ENCODE measurements around the gene KRTAP4-16.
"Not testable (repeated sequence)": the region's sequence is repeated elsewhere in the genome, so short reads cannot be mapped to it uniquely, and the experiment has no call there.

The KRTAP4-16 gene

DNA sequence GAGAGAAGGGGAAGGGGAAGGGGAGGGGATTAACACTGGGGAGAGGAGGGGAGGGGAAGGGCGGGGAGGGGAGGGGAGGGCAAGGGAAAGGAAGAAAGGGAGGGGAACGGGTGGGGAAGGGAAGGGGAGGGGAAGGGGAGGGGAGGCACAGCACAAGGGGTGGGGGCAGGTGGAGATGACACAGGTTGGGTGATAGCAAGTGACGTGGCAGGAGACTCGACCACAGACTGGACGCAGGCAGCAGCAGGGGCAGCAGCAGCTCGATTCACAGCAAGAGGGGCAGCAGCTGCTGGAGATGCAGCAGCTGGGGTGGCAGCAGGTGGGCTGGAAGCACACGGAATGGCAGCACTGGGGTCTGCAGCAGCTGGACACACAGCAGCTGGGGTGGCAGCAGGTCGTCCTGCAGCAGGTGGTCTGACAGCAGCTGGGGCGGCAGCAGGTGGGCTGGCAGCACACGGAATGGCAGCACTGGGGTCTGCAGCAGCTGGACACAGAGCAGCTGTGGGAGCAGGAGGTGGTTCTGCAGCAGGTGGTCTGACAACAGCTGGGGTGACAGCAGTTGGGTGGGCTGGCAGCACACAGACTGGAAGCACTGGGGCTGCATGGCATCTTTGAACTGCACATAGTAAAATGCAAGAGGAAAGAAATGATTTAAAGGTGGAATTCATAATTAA is at the start of gene KRTAP4-16:
Gene KRTAP4-16, minus strand, starts transcription at position 624 of the 674 bp plus-strand sequence. Its CDS starts 0 bp downstream, at position 624.
- no peak for DNase-seq (ENCODE audit: low read depth, low spot score)

DNA sequence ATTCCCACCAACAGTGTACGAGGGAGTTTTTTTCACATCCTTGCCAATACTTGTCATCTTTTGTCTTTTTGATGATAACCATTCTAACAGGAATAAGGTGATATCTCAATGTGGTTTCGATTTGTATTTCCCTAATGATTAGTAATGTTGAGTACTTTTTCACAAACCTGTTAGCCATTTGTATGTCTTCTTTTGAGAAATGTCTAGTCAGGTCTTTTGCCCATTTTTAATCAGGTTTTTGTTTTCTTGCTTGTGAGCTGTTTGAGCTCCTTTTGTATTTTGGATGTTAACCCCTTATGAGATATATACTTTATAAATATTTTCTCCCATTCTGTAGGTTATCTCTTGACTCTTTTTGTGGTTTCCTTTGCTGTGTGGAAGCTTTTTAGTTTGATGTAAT is 49.5 kb upstream of the KRTAP4-16 start:
- no peak for DNase-seq (ENCODE audit: low read depth, low spot score)

GRCh38 chr17:41150026-41150425 is 48.0 kb upstream of the KRTAP4-16 start:
- DNase-seq (ENCODE audit: low read depth, low spot score): no peak

DNA sequence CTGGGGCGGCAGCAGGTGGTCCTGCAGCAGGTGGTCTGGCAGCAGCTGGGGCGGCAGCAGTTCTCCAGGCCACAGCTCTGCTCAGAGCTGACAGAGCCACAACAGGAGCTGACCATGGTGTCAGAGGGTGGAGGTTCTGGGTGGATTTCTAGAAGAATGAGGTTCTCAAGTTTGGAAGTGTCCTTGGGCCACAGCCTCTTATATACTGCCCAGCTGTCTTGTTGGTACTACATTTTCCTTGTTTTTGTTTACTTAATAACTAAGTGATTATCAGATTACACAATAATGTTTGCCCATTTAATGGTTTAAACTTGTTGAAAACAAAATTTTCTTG is 47.6 kb upstream of the KRTAP4-16 start, which contains the start of gene KRTAP4-5:
Gene KRTAP4-5, minus strand, starts transcription at position 174 of the 334 bp plus-strand sequence. Its CDS starts 58 bp downstream, at position 116.
- no peak for DNase-seq (ENCODE audit: low read depth, low spot score)

DNA sequence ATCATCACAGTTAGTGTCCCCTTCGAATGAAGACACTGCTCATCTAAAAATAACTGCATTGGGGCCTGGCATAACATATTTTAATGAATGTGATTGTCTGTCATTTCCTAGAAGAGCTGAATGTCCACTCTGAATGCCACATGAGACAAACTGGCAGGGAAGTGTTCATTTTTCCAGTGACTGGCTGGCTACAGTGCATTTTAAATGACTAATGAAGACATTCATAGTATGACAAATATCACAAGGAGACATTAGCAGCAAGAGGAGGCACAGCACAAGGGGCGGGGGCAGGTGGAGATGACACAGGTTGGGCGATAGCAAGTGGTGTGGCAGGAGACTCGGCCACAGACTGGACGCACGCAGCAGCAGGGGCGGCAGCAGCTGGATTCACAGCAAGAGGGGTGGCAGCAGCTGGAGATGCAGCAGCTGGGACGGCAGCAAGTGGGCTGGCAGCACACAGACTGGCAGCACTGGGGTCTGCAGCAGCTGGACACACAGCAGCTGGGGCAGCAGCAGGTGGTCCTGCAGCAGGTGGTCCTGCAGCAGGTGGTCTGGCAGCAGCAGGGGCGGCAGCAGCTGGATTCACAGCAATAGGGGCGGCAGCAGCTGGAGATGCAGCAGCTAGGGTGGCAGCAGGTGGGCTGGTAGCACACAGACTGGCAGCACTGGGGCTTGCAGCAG is 47.1 kb upstream of the KRTAP4-16 start:
- not testable (repeated sequence) for DNase-seq (ENCODE audit: low read depth, low spot score)

- DNase-seq (ENCODE audit: low read depth, low spot score): no peak
These were observed 45.7 kb upstream of the KRTAP4-16 start for GRCh38 chr17:41147531-41148204.

DNA sequence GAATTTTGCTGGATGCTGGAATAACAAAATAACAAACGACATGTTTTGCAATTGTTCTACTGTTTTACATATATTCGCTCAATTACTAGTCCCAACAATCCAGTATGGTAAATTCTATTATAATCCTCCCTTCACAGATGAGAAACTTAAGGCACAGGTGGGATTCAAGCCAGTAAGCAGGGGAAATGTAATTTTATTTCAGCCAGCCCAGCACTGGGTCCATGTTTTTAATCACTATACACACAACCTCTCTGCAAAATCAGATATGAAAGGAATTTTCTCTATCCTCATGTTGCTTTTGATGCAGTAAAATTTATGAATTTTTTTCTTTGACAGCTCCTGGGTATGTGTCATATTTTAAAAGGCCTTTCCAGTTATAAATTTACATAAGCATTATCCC is 43.3 kb upstream of the KRTAP4-16 start:
- no peak for DNase-seq (ENCODE audit: low read depth, low spot score)

DNA sequence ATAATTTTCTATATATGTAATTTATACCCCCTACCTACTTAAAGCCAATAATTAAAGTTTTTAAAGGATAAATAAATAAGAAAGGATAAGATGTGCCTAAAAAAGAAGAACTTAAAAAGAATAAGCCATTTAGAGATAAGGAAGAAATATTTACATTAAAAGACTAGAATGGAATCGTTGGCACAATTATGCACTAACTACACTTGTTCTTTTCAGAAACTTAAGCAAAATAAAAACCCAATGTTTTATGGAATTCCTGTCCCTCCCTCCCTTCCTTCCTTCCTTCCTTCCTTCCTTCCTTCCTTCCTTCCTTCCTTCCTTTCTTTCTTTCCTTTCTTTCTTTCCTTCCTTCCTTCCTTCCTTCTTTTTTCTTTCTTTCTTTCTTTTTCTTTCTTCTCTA is 42.8 kb upstream of the KRTAP4-16 start:
- no peak for DNase-seq (ENCODE audit: low read depth, low spot score)

GRCh38 chr17:41141361-41141760 is 39.4 kb upstream of the KRTAP4-16 start:
- no peak for DNase-seq (ENCODE audit: low read depth, low spot score)

- DNase-seq (ENCODE audit: low read depth, low spot score): peak; percentile 44
These were observed 38.5 kb upstream of the KRTAP4-16 start, which contains the start of gene KRTAP4-6 for GRCh38 chr17:41140360-41141131. KRTAP4-6 (minus strand) TSS chr17:41140544; CDS start chr17:41140487, 57 bp downstream.

DNA sequence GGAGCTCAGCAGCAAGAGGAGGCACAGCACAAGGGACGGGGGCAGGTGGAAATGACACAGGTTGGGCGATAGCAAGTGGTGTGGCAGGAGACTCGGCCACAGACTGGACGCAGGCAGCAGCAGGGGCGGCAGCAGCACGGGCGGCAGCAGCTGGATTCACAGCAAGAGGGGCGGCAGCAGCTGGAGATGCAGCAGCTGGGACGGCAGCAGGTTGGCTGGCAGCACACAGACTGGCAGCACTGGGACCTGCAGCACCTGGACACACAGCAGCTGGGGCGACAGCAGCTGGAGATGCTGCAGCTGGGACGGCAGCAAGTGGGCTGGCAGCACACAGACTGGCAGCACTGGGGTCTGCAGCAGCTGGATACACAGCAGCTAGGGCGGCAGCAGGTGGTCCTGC is 37.9 kb upstream of the KRTAP4-16 start:
- not testable (repeated sequence) for DNase-seq (ENCODE audit: low read depth, low spot score)

DNA sequence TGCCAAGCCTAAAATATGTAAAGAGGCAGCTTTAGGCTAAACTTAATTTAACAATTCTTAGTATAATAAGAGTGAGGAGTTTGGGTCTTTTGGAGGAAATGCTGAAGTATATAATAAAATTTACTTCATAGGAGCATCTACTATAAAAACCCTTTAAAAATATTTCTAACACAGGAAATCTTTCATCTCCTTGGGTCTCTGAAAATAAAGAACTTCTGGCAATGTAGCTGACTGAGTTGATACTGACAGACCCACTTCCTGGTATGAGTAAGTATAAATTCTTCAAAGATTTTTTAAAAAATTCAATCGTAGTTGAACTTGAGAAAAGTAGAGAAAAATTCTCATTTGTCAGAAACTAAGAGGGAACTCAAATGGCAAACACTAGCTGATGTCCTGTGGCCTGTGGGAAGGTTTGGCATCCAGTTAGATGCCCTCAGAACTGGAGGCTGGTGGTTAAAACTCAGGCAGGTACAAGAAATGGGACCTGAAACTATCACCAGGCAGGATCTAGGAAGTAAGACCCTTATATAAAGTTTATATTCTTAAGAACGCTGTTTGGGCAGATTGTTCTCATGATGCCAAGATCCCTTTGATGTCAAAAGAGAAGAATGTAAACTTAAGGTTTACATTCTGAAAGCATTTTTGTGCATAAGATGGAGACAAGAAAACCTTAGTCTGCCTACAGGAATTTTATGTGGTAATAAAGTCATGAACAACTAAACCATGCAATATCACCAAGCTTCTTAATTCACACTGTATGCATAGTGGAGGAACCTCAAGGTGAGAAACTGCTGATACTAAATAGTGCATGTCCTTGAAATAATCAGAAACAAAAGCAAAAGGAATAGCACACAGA is 32.1 kb upstream of the KRTAP4-16 start:
- DNase-seq (ENCODE audit: low read depth, low spot score): no peak

GRCh38 chr17:41131979-41132378 is 30.0 kb upstream of the KRTAP4-16 start:
- DNase-seq (ENCODE audit: low read depth, low spot score): no peak

GRCh38 chr17:41127371-41127770 is 25.4 kb upstream of the KRTAP4-16 start:
- no peak for DNase-seq (ENCODE audit: low read depth, low spot score)

- no peak for DNase-seq (ENCODE audit: low read depth, low spot score)
These were observed 24.4 kb upstream of the KRTAP4-16 start for GRCh38 chr17:41126412-41126811.

DNA sequence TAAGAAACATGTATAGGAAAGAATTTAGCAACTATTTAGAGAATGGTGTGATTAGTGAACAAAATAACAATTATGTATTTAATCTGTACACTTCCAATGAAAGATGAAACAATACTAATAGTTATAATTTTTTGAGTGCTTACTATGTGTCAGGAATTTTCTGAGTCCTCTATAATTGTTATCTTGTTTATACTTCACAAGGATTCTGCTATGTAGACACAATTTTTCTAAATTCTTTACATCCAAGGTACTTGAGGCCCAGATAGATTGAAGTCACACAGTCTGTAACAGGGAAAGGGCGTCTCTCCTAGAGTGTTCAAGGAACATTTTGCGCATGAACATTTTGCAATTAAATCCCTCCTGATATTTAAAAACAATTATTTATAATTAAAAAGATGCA is 23.1 kb upstream of the KRTAP4-16 start:
- DNase-seq (ENCODE audit: low read depth, low spot score): no peak

DNA sequence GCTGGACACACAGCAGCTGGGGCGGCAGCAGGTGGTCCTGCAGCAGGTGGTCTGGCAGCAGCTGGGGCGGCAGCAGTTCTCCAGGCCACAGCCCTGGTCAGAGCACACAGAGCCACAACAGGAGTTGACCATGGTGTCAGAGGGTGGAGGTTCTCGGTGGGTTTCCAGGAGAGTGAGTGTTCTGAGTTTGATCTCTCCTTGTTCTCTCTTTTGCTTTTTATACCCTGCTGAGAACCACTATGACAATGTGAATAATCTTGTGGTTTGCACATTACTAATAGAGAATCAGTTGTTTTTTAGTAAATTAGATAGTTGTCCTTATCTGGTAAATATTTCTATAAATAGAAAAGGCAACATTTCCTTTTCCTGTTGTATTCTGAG is 22.0 kb upstream of the KRTAP4-16 start, which contains the start of gene KRTAP4-12:
Gene KRTAP4-12, minus strand, starts transcription at position 192 of the 381 bp plus-strand sequence. Its CDS starts 60 bp downstream, at position 132.
- DNase-seq (ENCODE audit: low read depth, low spot score): not testable (repeated sequence)

GRCh38 chr17:41123292-41123990 is 21.4 kb upstream of the KRTAP4-16 start:
- DNase-seq (ENCODE audit: low read depth, low spot score): not testable (repeated sequence)

DNA sequence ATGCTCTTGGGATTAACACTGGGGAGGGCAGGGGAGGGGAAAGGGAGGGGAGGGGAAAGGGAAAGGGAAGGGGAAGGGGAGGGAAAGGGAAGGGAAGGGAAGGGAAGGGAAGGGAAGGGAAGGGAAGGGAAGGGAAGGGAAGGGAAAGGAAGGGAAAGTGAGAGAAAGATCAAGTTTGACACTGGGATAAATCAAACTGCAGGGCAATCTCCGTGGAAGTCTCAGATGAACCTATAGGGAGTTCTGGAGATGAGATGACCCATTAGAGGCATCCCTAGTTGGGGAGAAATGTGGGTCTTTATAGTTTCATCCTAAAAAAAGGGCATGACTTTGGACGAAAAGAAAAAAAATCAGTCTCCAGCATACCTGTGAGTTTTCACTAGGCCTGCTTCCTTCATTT is 19.7 kb upstream of the KRTAP4-16 start:
- no peak for DNase-seq (ENCODE audit: low read depth, low spot score)

Data from astrocyte of the hippocampus (primary cell).